Activated CD8-positive, alpha-beta T cell treated with anti-CD3 and anti-CD28 coated beads for 36 hours (primary cell): ENCODE measurements around the gene GPR42. TPM values are rescaled to one million over a fixed set of nuclear protein-coding genes. Genes with fewer than 3 reads are reported as not detected.

Experiments
- ATAC-seq: fragments of 200-7000 bp; cut with Tn5 transposase; one replicate; pipeline ENCODE4 v1.10.0; 2021; ENCODE audit warnings: mild to moderate bottlenecking, moderate library complexity
- CTCF ChIA-PET: fragments of 350-600 bp; sonication (Branson Sonifier 250); formaldehyde crosslinking; loops from one replicate; lab custom pipeline; 2021; ENCODE audit warnings: antibody characterized with exemption; lab: Charles Lee
- POLR2A ChIA-PET: fragments of 350-600 bp; sonication (Branson Sonifier 250); formaldehyde crosslinking; loops from one replicate; lab custom pipeline; 2021; ENCODE audit warnings: antibody characterized with exemption; lab: Charles Lee
- DNase-seq: peaks from one replicate; pipeline ENCODE4 v3.0.0-alpha.2; 2020
- H3K27ac Mint-ChIP-seq: one replicate; pipeline ENCODE4 v1.8.0; 2021; ENCODE audit warnings: mild to moderate bottlenecking, mixed read lengths
- H3K27me3 Mint-ChIP-seq: one replicate; pipeline ENCODE4 v1.8.0; 2021; ENCODE audit warnings: mixed read lengths
- H3K36me3 Mint-ChIP-seq: one replicate; pipeline ENCODE4 v1.8.0; 2021; ENCODE audit warnings: low read depth, mixed read lengths
- H3K4me1 Mint-ChIP-seq: one replicate; pipeline ENCODE4 v1.8.0; 2021; ENCODE audit warnings: low read depth, mixed read lengths
- H3K4me3 Mint-ChIP-seq: one replicate; pipeline ENCODE4 v1.8.0; 2021; ENCODE audit warnings: mild to moderate bottlenecking, moderate library complexity, mixed read lengths
- H3K9me3 Mint-ChIP-seq: one replicate; pipeline ENCODE4 v1.8.0; 2021; ENCODE audit warnings: mixed read lengths
- CTCF ChIP-seq: fragments of 200-600 bp; IDR thresholded peaks from one replicate; pipeline ENCODE4 v1.8.0; 2022; ENCODE audit warnings: antibody characterized with exemption, mild to moderate bottlenecking
- intact Hi-C: fragments of 100-400 bp; cut with micrococcal nuclease; formaldehyde crosslinking; loops from one replicate; pipeline ENCODE4 v1.10.0; 2022
- total RNA-seq, 2 experiments: library from RNA; stranded (reverse); gene quantifications; one replicate each; pipeline ENCODE4 v1.2.3, GENCODE V29; 2021

The GPR42 gene
- total RNA-seq, 2 experiments from 2014 or later = 0.18 to 0.56 TPM

GRCh38 chr19:35348911-35349611 lies 21.8 kb upstream of the GPR42 start:
- CTCF ChIA-PET = interaction anchor here (1.3 to 2.7 kb wide), 4 partner anchors 9 to 162 kb away, joined by 4 to 11 read pairs (median 8); partner anchors contain the start of gene FFAR3
- Mint-ChIP-seq H3K27me3 (peaks cover 2% of the 10 kb centered on the region), H3K36me3 (no peaks in the 10 kb centered on the region), H3K9me3 (no peaks in the 10 kb centered on the region), H3K4me3 (no peak overlapping the region), H3K27ac (no peak overlapping the region), H3K4me1 (peaks cover 39% of the 10 kb centered on the region)
- DNase-seq (no peak), ATAC-seq (no peak)
- POLR2A ChIA-PET = interaction anchor here (0.6 to 1.0 kb wide), 2 partner anchors 83 to 145 kb away, joined by 3 to 4 read pairs; no protein-coding TSS in a partner anchor
- TF ChIP-seq CTCF = no peak
- intact Hi-C loops = no loop called here

- ATAC-seq (no peak), DNase-seq (no peak)
Observed at GRCh38 chr19:35349614-35350521, 21.0 kb upstream of the GPR42 start.

GRCh38 chr19:35350591-35350990 lies 20.3 kb upstream of the GPR42 start:
- CTCF ChIA-PET = interaction anchor here (2.7 kb wide), 1 partner anchor 144 kb away, joined by 11 read pairs; no protein-coding TSS in a partner anchor
- no peak for ATAC-seq
- Mint-ChIP-seq H3K27me3 (peaks cover 2% of the 10 kb centered on the region), H3K4me1 (peaks cover 37% of the 10 kb centered on the region), H3K4me3 (no peak overlapping the region), H3K36me3 (no peaks in the 10 kb centered on the region), H3K27ac (no peak overlapping the region), H3K9me3 (no peaks in the 10 kb centered on the region)
- intact Hi-C loops = no loop called here
- no peak for TF ChIP-seq CTCF
- DNase-seq = no peak
- POLR2A ChIA-PET = no interaction called here

More at GRCh38 chr19:35349614-35350521, 21.0 kb upstream of the GPR42 start:
- no peak for TF ChIP-seq CTCF
- peaks cover 39% of the 10 kb centered on the region for H3K4me1 Mint-ChIP-seq
- no peak overlapping the region for H3K27ac Mint-ChIP-seq
- no peaks in the 10 kb centered on the region for H3K36me3 Mint-ChIP-seq
- ChIA-PET CTCF (interaction anchor here (1.3 to 2.7 kb wide), 3 partner anchors 17 to 161 kb away, joined by 4 to 11 read pairs (median 7); no protein-coding TSS in a partner anchor), POLR2A (interaction anchor here (1.0 kb wide), 1 partner anchor 144 kb away, joined by 4 read pairs; no protein-coding TSS in a partner anchor)
- intact Hi-C loops = no loop called here
- peaks cover 2% of the 10 kb centered on the region for H3K27me3 Mint-ChIP-seq
- no peak overlapping the region for H3K4me3 Mint-ChIP-seq
- no peaks in the 10 kb centered on the region for H3K9me3 Mint-ChIP-seq

- POLR2A ChIA-PET = no interaction called here
- H3K4me3 Mint-ChIP-seq = no peak overlapping the region
- H3K4me1 Mint-ChIP-seq = peaks cover 27% of the 10 kb centered on the region
- no peak for ATAC-seq
- TF ChIP-seq CTCF = no peak
- H3K36me3 Mint-ChIP-seq = no peaks in the 10 kb centered on the region
- H3K27me3 Mint-ChIP-seq = peaks cover 2% of the 10 kb centered on the region
- no peak for DNase-seq
- no peak overlapping the region for H3K27ac Mint-ChIP-seq
- no peaks in the 10 kb centered on the region for H3K9me3 Mint-ChIP-seq
- intact Hi-C loops = loop anchor here (2.0 kb wide), 1 partner anchor 143 kb away; no protein-coding TSS in a partner anchor
- CTCF ChIA-PET = interaction anchor here (1.4 to 3.7 kb wide), 7 partner anchors 10 to 240 kb away, joined by 4 to 45 read pairs (median 11); no protein-coding TSS in a partner anchor
Observed at GRCh38 chr19:35351411-35352176, 19.3 kb upstream of the GPR42 start.
